Measurements from ENCODE around the gene DEDD.

DEDD gene

DNA sequence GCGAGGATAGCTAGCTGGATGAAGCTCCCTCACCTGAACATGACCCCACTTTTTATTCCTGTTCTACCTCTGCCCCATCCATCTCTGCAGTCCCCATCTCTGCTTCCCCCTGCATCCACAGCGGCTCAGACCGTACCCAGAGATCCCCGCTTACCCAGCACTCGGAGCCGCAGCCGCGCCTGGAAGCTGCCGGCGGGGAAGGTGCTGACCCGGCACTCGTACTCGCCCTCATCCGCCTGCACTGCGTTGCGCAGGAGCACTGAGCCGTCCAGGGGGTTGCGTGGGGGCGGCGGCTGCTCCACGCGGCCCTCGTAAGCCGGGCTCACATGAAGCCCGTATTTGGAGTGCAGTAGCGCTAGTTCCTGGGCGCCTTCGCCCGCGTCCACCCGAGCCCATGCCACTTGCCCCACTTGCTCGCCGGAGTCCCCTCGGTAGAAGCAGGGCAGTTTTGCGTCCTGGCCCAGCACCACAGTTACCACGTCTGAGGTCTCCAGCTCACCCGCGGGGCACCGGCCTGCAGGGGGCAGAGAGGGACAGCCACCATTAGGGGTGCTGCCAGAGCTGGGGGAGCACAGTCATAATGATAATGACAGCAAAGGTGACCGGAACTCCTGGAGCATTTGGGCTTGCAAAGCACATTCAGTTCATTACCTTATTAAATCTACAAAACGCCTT is 52.9 kb downstream of the DEDD start:
- H3K4me1 ChIP-seq (ENCODE audit: control insufficient read depth in 5 of 5, insufficient read depth in 5 of 5, low read length in 5 of 5): peaks cover 0 to 6% (median 0%) of the 10 kb centered on the region in 5 donors
- no peak overlapping the region for H3K27ac ChIP-seq (ENCODE audit: low read depth, low read length)
- peaks cover 0 to 3% (median 0%) of the 10 kb centered on the region in 5 donors for H3K27me3 ChIP-seq (ENCODE audit: control insufficient read depth in 5 of 5, insufficient read depth in 4 of 5, low read length in 5 of 5)
- H3K9me3 ChIP-seq (ENCODE audit: control insufficient read depth in 5 of 5, low read length in 5 of 5): no peaks in the 10 kb centered on the region
- no peak overlapping the region for H3K4me3 ChIP-seq (ENCODE audit: low read depth in 1 of 5, low read length in 5 of 5)
- no peak overlapping the region for H3K9ac ChIP-seq (ENCODE audit: low read length in 5 of 5)
- H3K36me3 ChIP-seq (ENCODE audit: control insufficient read depth in 5 of 5, insufficient read depth in 5 of 5, low read length in 5 of 5): no peaks in the 10 kb centered on the region

DNA sequence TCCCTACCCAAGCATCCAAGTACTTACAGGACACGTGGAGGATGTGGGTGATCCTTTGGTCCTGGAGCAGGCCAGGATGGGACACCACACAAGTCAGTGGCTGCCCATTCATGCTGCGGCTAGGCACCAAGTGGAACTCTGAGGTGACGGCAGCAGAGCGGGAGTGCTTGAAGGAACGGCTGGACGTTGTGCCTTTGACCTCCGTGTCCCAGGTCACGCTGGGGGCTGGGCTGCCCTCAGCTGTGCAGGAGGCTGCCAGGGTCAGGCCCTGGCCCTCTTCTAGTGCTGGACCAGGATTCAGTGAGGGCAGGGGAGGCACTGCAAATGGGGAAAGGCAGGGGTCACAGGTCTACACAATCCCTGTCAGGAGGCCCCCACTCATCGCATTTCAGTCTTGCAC is 55.0 kb downstream of the DEDD start:
- no peak overlapping the region for H3K27ac ChIP-seq (ENCODE audit: low read depth, low read length)
- no peaks in the 10 kb centered on the region for H3K36me3 ChIP-seq (ENCODE audit: control insufficient read depth in 5 of 5, insufficient read depth in 5 of 5, low read length in 5 of 5)
- no peaks in the 10 kb centered on the region for H3K9me3 ChIP-seq (ENCODE audit: control insufficient read depth in 5 of 5, low read length in 5 of 5)
- H3K27me3 ChIP-seq (ENCODE audit: control insufficient read depth in 5 of 5, insufficient read depth in 4 of 5, low read length in 5 of 5): peaks cover 0 to 3% (median 0%) of the 10 kb centered on the region in 5 donors
- H3K9ac ChIP-seq (ENCODE audit: low read length in 5 of 5): no peak overlapping the region
- no peak overlapping the region for H3K4me3 ChIP-seq (ENCODE audit: low read depth in 1 of 5, low read length in 5 of 5)
- H3K4me1 ChIP-seq (ENCODE audit: control insufficient read depth in 5 of 5, insufficient read depth in 5 of 5, low read length in 5 of 5): no peaks in the 10 kb centered on the region

DNA sequence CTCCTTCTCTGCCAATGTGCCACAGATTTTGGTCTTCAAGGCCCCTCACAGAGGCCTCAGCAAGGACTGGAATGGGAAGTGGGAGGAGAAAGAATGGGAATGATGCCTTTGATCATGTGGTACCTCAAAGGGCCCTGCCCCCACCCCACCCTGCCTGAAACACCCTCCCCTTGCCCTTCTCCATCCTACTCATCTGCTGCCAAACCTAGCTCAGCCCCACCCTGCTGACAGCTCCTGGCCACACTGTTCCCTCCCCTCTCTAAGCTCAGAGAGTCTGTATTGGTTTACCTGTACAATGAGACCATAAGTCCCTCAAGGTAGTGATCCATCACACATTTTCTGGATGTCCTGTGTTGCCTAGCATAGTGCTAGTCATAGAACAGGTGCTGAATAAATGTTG is 56.1 kb downstream of the DEDD start:
- no peak overlapping the region for H3K27ac ChIP-seq (ENCODE audit: low read depth, low read length)
- H3K9me3 ChIP-seq (ENCODE audit: control insufficient read depth in 5 of 5, low read length in 5 of 5): no peaks in the 10 kb centered on the region
- H3K27me3 ChIP-seq (ENCODE audit: control insufficient read depth in 5 of 5, insufficient read depth in 4 of 5, low read length in 5 of 5): peaks cover 0 to 3% (median 0%) of the 10 kb centered on the region in 5 donors
- no peak overlapping the region for H3K4me3 ChIP-seq (ENCODE audit: low read depth in 1 of 5, low read length in 5 of 5)
- H3K36me3 ChIP-seq (ENCODE audit: control insufficient read depth in 5 of 5, insufficient read depth in 5 of 5, low read length in 5 of 5): no peaks in the 10 kb centered on the region
- peaks cover 0 to 4% (median 2%) of the 10 kb centered on the region in 5 donors for H3K4me1 ChIP-seq (ENCODE audit: control insufficient read depth in 5 of 5, insufficient read depth in 5 of 5, low read length in 5 of 5)
- H3K9ac ChIP-seq (ENCODE audit: low read length in 5 of 5): no peak overlapping the region

DNA sequence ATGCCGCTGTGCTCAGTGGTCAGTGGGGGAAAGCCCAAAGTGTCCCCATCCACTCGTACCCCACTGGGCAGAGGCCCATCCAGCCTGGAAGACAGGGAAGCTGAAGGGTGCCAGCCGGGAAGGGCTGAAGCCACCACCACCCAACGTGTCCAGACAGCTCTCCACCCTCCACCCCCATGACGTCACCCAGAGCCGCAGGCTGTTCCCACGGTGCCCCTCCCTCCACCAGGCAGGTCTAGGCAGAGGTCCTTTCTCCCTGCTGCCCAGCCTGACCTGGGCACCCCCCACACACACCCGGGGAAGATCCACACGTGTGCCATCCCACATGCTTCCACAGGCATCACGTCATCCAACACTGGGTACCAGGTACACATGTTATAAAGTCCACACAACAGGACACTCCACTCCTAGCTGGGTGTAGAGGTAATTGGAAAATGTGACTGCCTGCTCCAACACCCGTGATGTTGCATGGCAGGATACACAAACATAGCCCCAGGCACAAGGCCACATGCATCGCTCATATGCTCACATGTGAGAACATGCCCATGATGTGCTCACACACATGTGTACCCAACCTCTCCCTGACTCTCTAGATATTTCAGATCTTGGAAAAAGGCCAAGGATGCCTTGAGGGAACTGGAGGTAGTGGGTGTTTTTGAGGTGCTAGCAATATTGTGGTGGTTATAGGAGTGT is 57.6 kb downstream of the DEDD start:
- no peak overlapping the region for H3K4me3 ChIP-seq (ENCODE audit: low read depth in 1 of 5, low read length in 5 of 5)
- H3K27me3 ChIP-seq (ENCODE audit: control insufficient read depth in 5 of 5, insufficient read depth in 4 of 5, low read length in 5 of 5): peaks cover 0 to 3% (median 0%) of the 10 kb centered on the region in 5 donors
- H3K36me3 ChIP-seq (ENCODE audit: control insufficient read depth in 5 of 5, insufficient read depth in 5 of 5, low read length in 5 of 5): no peaks in the 10 kb centered on the region
- H3K27ac ChIP-seq (ENCODE audit: low read depth, low read length): no peak overlapping the region
- no peak overlapping the region for H3K9ac ChIP-seq (ENCODE audit: low read length in 5 of 5)
- peaks cover 0 to 4% (median 3%) of the 10 kb centered on the region in 5 donors for H3K4me1 ChIP-seq (ENCODE audit: control insufficient read depth in 5 of 5, insufficient read depth in 5 of 5, low read length in 5 of 5)
- no peaks in the 10 kb centered on the region for H3K9me3 ChIP-seq (ENCODE audit: control insufficient read depth in 5 of 5, low read length in 5 of 5)

DNA sequence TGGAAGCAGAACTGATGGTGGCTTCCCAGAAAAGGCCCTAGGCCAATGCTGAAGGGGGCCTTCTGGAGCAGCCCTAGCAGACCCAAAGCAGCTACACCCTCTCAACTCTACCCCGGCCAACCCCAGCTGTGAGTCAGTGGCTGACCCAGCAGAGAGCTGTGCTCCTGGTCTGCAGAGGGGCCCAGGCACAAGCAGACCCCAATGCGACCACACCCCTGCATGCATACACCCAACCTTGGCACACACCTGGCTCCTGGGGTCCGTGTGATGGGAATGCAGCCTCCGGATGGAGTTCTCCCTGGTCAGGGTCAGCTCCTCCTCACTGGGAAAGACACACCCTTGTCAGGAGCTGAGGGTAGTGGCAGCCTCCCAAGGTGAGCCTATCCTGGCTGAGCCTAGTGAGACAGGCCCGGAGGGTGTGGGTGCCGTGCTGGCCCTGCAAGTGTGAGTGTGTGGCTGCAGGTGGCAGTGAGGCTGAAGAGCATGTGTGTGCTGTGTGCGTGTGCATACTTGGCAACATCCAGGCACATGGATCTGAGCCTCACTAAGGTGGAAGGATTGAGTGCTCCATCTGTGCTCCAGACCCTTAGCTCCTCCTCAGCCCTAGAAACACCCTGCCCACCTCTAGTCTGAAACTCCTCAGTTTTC is 58.9 kb downstream of the DEDD start:
- Histone ChIP-seq H3K4me1 (ENCODE audit: control insufficient read depth in 5 of 5, insufficient read depth in 5 of 5, low read length in 5 of 5) (peaks cover 0 to 8% (median 8%) of the 10 kb centered on the region in 5 donors), H3K27ac (ENCODE audit: low read depth, low read length) (no peak overlapping the region), H3K9ac (ENCODE audit: low read length in 5 of 5) (no peak overlapping the region), H3K27me3 (ENCODE audit: control insufficient read depth in 5 of 5, insufficient read depth in 4 of 5, low read length in 5 of 5) (no peaks in the 10 kb centered on the region), H3K4me3 (ENCODE audit: low read depth in 1 of 5, low read length in 5 of 5) (no peak overlapping the region), H3K9me3 (ENCODE audit: control insufficient read depth in 5 of 5, low read length in 5 of 5) (no peaks in the 10 kb centered on the region), H3K36me3 (ENCODE audit: control insufficient read depth in 5 of 5, insufficient read depth in 5 of 5, low read length in 5 of 5) (no peaks in the 10 kb centered on the region)

DNA sequence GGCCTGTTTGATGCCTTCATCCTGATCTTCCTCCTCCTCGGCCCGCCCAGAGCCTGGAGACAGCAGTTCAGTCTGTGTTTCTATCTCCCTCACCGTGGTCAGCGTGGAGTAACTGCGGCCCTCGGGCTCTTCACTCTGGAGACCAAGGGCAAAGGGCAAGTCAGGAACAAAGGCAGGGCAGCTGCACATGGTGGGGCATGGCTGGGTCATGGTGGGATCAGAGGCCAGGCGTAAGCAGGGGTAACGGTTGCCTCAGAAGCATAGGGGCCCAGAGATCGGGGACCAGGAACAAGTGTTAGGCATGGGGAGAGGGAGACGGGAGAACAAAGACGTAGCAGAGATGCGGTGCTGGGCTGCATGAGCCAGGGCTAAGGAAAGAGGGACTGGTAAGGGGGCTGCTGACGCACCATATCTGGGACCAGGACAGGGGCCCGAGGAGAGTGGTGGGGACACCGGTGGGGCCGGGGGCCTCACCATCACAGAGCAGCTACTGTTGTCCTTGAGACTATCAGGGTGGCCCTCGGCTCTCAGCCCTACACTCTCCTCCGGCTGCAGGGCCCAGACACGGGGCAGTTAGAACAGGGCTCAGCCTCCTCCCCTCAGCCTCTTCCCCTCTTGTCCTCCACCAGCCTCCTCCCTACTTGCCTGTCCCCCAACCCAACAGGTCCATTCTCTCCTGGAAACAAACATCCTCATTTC is 59.6 kb downstream of the DEDD start:
- no peak overlapping the region for H3K27ac ChIP-seq (ENCODE audit: low read depth, low read length)
- H3K9me3 ChIP-seq (ENCODE audit: control insufficient read depth in 5 of 5, low read length in 5 of 5): no peaks in the 10 kb centered on the region
- H3K4me3 ChIP-seq (ENCODE audit: low read depth in 1 of 5, low read length in 5 of 5): no peak overlapping the region
- no peaks in the 10 kb centered on the region for H3K27me3 ChIP-seq (ENCODE audit: control insufficient read depth in 5 of 5, insufficient read depth in 4 of 5, low read length in 5 of 5)
- no peak overlapping the region for H3K9ac ChIP-seq (ENCODE audit: low read length in 5 of 5)
- no peaks in the 10 kb centered on the region for H3K36me3 ChIP-seq (ENCODE audit: control insufficient read depth in 5 of 5, insufficient read depth in 5 of 5, low read length in 5 of 5)
- peaks cover 0 to 11% (median 8%) of the 10 kb centered on the region in 5 donors for H3K4me1 ChIP-seq (ENCODE audit: control insufficient read depth in 5 of 5, insufficient read depth in 5 of 5, low read length in 5 of 5)

DNA sequence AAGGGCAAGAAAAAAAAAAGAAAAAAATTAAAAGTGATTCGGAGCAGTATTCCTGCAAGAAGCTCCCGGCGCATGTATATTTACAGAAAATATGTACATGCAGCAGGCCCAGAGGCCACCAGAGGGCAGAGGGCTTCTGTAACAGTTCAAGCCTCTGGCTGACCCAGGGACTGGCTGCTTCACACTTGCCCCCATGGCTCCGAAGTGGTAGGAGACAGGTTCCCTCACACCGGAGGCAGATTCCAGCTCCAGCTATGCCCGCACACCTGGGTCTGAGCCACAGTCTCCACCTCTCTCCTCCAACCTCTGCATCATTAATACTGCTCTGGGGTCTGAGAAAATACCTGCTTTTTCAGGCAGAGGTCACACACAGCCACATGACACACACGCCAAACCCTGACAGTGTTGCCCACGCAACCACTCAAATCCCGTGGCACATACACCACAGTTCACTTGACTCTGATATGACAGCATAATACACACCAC is 60.5 kb downstream of the DEDD start:
- no peaks in the 10 kb centered on the region for H3K27me3 ChIP-seq (ENCODE audit: control insufficient read depth in 5 of 5, insufficient read depth in 4 of 5, low read length in 5 of 5)
- H3K36me3 ChIP-seq (ENCODE audit: control insufficient read depth in 5 of 5, insufficient read depth in 5 of 5, low read length in 5 of 5): no peaks in the 10 kb centered on the region
- H3K9ac ChIP-seq (ENCODE audit: low read length in 5 of 5): no peak overlapping the region
- H3K4me1 ChIP-seq (ENCODE audit: control insufficient read depth in 5 of 5, insufficient read depth in 5 of 5, low read length in 5 of 5): peaks cover 0 to 16% (median 8%) of the 10 kb centered on the region in 5 donors
- no peaks in the 10 kb centered on the region for H3K9me3 ChIP-seq (ENCODE audit: control insufficient read depth in 5 of 5, low read length in 5 of 5)
- no peak overlapping the region for H3K4me3 ChIP-seq (ENCODE audit: low read depth in 1 of 5, low read length in 5 of 5)
- no peak overlapping the region for H3K27ac ChIP-seq (ENCODE audit: low read depth, low read length)

All from subcutaneous abdominal adipose tissue (tissue), 5 donors.